ACC112 (cell line): ENCODE data around the gene SHROOM3.

Experiments used
- H2AFZ ChIP-seq: fragments of 200-600 bp; sonication (generic); one replicate; pipeline ENCODE4 v1.6.0; 2017; ENCODE audit warnings: antibody characterized with exemption, low read length; ENCODE audit not compliant: unreplicated experiment
- H3K27ac ChIP-seq: fragments of 200-600 bp; sonication (generic); 2 replicates; pipeline ENCODE4 v1.5.1; 2014; ENCODE audit warnings: low read depth, mild to moderate bottlenecking, antibody characterized with exemption, low read length, moderate library complexity
- H3K27me3 ChIP-seq: fragments of 200-600 bp; sonication (generic); 2 replicates; pipeline ENCODE4 v1.6.1; 2014; ENCODE audit warnings: mild to moderate bottlenecking, antibody characterized with exemption, low read length, moderate library complexity, mixed read lengths; ENCODE audit not compliant: insufficient read depth
- H3K36me3 ChIP-seq: fragments of 200-600 bp; sonication (generic); 2 replicates; pipeline ENCODE4 v1.6.1; 2016; ENCODE audit warnings: mild to moderate bottlenecking, antibody characterized with exemption, low read length, moderate library complexity, mixed read lengths; ENCODE audit not compliant: insufficient read depth
- H3K4me1 ChIP-seq: fragments of 200-600 bp; sonication (generic); one replicate; pipeline ENCODE4 v1.6.1; 2016; ENCODE audit warnings: low read length, mixed read lengths; ENCODE audit not compliant: insufficient read depth, unreplicated experiment, control insufficient read depth
- H3K4me3 ChIP-seq: fragments of 200-600 bp; sonication (generic); 2 replicates; pipeline ENCODE4 v1.5.1; 2014; ENCODE audit warnings: mild to moderate bottlenecking, low read depth, low read length
- H3K79me2 ChIP-seq: fragments of 200-600 bp; sonication (generic); one replicate; pipeline ENCODE4 v1.6.0; 2016; ENCODE audit warnings: low read length; ENCODE audit not compliant: control insufficient read depth, unreplicated experiment, insufficient read depth

SHROOM3 gene

DNA sequence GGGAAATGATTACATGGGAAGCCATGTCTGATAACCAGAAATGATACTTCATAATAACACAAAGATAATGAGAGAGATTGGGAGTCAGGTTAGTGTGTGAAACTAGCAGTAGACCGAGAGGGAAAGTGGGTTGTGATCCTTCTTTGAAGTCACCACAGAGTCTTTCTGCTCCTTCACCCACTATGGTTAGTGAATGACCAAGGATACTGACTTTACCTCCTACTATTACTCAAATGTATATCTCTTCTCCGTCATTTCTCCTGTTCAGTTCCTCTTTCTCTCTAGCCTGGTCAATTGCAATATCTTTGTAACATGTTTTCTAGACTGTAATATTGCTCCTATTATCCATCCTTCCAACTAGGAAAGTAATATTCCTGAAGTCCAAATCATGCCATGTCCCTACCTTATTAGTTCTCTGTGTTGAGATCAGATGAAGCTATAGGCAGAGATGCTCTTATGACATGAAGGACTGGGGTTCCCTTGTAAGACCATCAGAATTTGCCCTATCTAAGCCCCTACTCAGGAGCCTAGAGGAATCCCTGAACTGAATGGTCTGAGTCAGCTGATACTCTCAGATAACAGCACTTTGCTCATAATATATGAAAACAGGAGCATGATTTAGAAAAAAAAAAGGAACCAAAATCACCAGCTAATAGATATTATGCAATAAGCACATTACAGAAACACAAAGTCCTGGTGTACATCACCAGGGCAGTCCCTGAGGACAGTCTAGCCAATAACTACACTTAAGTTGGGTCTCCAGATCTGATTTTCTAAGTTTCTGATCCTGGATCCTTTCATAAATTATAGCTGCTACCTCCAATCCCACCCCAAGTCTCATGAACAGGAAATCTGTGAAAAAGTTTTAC lies 81.2 kb downstream of the SHROOM3 start:
- Histone ChIP-seq H3K79me2 (no peaks in the 10 kb centered on the region), H3K36me3 (no peaks in the 10 kb centered on the region), H3K27me3 (no peaks in the 10 kb centered on the region), H3K4me1 (no peaks in the 10 kb centered on the region), H3K4me3 (no peak overlapping the region), H3K27ac (no peak overlapping the region), H2AFZ (no peak overlapping the region)

DNA sequence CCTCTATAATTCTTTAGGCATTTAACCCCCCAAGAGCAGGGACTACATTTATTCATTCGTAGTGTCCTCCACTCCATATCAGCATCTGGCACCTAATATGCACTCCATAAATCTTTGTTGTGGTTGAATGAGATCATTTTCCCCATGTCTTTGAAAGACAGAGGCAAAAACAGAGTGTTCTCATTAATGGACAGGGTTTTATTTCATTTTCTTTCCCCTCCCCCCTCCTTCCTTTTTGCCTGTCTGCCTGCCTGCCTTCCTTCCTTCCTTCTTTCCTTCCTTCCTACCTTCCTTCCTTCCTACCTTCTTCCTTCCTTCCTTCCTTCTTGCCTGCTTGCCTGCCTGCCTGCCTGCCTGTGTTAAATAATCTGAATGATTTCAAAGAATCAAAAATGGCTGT lies 83.2 kb downstream of the SHROOM3 start:
- Histone ChIP-seq H3K36me3 (no peaks in the 10 kb centered on the region), H3K4me1 (no peaks in the 10 kb centered on the region), H3K27ac (no peak overlapping the region), H3K79me2 (no peaks in the 10 kb centered on the region), H3K4me3 (no peak overlapping the region), H2AFZ (no peak overlapping the region), H3K27me3 (no peaks in the 10 kb centered on the region)

DNA sequence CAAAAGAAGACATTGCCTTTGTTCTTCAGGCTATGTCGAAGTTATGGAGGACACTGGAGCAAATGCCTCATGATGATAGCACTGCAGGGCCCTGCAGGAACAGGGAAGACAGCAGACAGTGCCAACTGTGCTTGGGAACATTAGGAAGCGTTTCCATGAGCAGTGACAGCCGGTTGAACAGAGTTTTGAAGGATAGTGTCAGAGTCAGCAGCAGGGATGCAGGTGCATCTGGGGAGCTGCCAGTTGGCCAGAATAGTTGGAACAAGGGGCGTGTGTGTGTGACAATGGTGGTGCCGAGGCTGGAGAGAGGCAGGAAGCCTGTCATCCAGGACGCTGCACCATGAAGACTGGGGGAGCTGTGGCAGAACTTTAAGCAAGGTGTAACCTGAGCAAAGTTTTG lies 88.6 kb downstream of the SHROOM3 start:
- Histone ChIP-seq H3K27ac (no peak overlapping the region), H2AFZ (no peak overlapping the region), H3K4me3 (no peak overlapping the region), H3K4me1 (no peaks in the 10 kb centered on the region), H3K79me2 (no peaks in the 10 kb centered on the region), H3K27me3 (peaks cover 16% of the 10 kb centered on the region), H3K36me3 (no peaks in the 10 kb centered on the region)

DNA sequence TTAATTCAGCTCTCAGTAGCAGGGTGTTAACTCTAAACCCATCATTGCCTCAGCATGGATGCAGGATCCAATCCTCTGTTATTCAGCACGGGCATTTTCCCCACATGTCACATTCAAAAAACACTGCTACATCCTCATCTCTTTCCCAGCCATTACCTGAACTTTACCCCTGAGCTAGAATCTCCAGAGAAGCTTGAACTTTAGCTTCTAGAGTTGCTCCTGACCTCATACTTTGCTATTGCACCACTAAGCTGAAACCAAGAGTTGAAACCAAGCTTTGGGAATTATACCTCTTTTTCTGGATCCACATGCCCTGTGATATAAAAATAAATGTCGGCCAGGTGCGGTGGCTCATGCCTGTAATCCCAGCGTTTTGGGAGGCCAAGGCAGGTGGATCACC lies 90.7 kb downstream of the SHROOM3 start:
- no peaks in the 10 kb centered on the region for H3K4me1 ChIP-seq
- no peak overlapping the region for H3K27ac ChIP-seq
- H3K79me2 ChIP-seq, result no peaks in the 10 kb centered on the region
- H3K36me3 ChIP-seq, result no peaks in the 10 kb centered on the region
- H3K27me3 ChIP-seq, result peaks cover 33% of the 10 kb centered on the region
- H2AFZ ChIP-seq, result no peak overlapping the region
- no peak overlapping the region for H3K4me3 ChIP-seq

DNA sequence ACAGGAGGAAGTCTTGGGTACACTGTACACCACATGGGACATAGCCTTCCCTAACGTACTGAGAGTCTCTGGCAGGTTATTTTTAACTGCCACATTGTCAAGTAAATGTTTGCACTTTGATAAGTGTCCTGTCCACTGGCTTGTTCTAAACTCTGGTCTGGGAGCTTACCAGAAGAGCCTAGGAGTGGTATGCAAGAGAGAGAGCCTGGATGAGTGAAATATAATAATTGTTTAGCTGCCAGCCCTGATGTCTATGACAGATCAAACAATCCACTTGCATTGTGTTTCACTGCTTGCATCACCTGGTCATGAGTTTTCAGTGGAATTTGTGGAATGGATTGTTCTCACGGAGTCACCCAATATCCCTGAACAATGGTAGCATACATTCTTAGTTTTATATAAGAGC lies 91.6 kb downstream of the SHROOM3 start:
- Histone ChIP-seq H3K27me3 (peaks cover 40% of the 10 kb centered on the region), H3K4me3 (no peak overlapping the region), H3K27ac (no peak overlapping the region), H3K79me2 (no peaks in the 10 kb centered on the region), H3K36me3 (no peaks in the 10 kb centered on the region), H3K4me1 (no peaks in the 10 kb centered on the region), H2AFZ (no peak overlapping the region)

DNA sequence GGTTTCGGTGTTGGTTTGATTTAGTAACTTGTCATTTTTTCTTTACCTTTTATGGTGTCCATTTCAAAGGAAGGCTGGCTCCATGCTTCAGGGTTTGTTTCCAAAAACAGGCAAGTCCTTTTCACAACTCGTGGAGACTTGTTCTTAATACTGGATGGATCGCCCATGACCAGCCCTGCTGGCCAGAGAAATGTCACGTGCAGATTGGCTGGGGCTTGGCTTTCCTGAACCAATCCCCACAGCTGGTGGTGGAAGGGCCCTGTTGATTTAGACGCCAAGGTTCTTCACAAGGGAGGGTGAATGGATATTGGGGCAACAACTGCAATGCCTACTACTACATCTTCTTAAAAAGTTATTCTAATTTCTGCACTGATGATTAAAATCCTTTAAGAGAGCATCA lies 92.6 kb downstream of the SHROOM3 start:
- Histone ChIP-seq H2AFZ (no peak overlapping the region), H3K4me1 (no peaks in the 10 kb centered on the region), H3K4me3 (no peak overlapping the region), H3K79me2 (no peaks in the 10 kb centered on the region), H3K27ac (no peak overlapping the region), H3K36me3 (no peaks in the 10 kb centered on the region), H3K27me3 (peaks cover 41% of the 10 kb centered on the region)

DNA sequence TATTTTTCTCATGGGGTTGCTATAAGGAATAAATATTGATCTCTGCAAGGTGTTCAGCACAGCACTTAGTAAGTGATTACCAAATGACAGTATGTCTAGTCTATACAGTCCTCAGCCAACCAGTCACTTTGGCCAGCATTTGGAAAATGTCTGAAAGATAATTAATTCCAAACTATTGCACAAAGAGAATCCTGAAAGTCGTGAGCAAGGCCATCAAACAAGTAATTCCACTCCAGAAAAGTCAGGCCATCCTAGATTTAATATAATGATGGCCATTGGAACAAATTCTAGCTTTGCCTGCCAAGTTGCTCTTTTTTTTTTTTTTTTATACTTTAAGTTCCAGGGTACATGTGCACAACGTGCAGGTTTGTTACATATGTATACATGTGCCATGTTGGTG lies 96.6 kb downstream of the SHROOM3 start:
- Histone ChIP-seq H3K4me1 (no peaks in the 10 kb centered on the region), H2AFZ (no peak overlapping the region), H3K36me3 (no peaks in the 10 kb centered on the region), H3K4me3 (no peak overlapping the region), H3K27me3 (peaks cover 39% of the 10 kb centered on the region), H3K79me2 (no peaks in the 10 kb centered on the region), H3K27ac (no peak overlapping the region)

DNA sequence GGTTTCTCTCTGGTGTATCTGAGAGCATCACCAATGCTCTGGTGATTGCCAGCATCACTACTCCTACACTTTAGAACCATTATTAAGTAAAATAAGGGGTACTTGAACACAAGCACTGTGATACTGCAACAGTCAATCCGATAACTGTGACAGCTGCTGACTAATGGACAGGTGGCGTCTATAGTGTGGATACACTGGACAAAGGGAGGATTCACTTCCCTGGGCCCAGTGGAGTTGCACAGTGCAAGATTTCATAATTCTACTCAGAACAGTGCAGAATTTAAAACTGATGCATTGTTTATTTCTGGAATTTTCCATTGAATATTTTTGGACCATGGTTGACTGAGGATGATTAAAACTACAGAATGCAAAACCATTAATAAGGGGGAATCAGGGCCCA lies 97.8 kb downstream of the SHROOM3 start:
- peaks cover 31% of the 10 kb centered on the region for H3K27me3 ChIP-seq
- no peaks in the 10 kb centered on the region for H3K36me3 ChIP-seq
- H2AFZ ChIP-seq, result no peak overlapping the region
- no peak overlapping the region for H3K4me3 ChIP-seq
- no peaks in the 10 kb centered on the region for H3K79me2 ChIP-seq
- H3K27ac ChIP-seq, result no peak overlapping the region
- H3K4me1 ChIP-seq, result no peaks in the 10 kb centered on the region

DNA sequence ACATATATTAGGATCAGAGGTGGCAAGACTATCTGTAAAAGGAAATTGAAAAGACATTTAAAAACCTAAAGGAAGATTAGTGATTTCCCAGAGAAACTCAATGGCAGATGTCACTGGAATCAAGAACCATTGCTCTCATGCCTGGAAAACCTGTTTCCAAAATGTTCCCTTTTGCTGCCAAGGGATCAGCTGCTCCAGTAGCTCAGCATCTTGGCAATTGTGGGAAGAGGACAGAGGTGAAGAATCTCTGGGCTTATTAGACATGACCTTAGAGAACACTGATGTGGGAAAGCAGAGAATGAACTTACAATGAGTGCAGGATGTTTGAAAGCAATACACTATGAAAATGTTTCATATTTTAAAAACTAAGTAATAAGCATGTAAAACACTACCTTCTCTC lies 98.3 kb downstream of the SHROOM3 start:
- no peak overlapping the region for H2AFZ ChIP-seq
- no peak overlapping the region for H3K4me3 ChIP-seq
- no peaks in the 10 kb centered on the region for H3K4me1 ChIP-seq
- H3K36me3 ChIP-seq, result no peaks in the 10 kb centered on the region
- no peaks in the 10 kb centered on the region for H3K79me2 ChIP-seq
- no peak overlapping the region for H3K27ac ChIP-seq
- H3K27me3 ChIP-seq, result peaks cover 26% of the 10 kb centered on the region

DNA sequence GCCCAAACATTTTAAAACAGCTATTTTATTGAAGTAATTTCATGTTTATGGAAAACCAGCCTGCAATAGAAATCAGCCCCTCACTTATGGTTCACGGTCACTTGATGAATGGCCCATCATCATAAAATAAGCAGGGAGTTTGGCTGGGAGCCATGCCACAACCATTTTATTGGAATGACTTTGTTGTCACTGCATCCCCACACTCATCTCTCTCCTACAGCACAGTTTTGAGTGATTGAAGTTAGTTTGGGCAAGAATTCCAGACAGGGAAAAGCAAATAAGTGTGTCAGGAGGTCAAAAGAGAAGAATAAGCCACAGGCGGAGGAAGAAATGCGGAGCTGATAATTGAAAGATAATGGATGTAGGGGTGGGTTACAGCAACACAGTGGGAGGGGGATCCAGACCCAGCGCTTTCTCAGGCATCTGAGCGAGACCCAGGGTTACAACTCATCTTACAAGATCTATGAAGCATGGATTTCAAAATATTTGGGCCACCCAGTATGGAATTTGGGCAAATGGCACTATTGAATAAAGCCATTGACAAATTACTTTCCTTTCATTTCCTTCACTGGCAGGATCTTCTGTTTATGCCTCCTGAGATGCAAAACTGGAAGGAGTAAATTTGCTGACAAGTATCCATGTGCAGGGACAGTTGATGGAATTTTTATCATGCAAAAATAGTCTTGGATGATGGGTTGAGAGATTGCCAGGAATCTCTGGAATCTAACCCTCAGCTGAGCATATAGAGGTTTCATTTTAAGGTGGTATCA lies 100.8 kb downstream of the SHROOM3 start:
- Histone ChIP-seq H3K4me3 (no peak overlapping the region), H3K27me3 (peaks cover 7% of the 10 kb centered on the region), H2AFZ (no peak overlapping the region), H3K79me2 (no peaks in the 10 kb centered on the region), H3K36me3 (no peaks in the 10 kb centered on the region), H3K27ac (no peak overlapping the region), H3K4me1 (no peaks in the 10 kb centered on the region)

DNA sequence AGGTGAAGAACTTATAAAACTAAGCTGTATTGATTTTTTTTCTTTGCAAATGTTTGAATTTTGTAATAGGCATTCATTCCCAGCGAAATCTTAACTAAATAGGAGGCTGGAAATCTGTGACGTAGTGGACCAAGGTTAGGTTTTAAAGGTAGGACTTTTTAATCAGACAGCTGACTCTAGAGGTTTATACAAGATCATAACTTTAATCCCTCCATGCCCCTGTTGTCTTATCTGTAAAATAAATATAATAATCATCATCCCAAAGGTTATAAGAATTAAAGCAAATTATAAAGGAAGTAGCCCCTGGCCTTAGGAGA lies 101.3 kb downstream of the SHROOM3 start:
- Histone ChIP-seq H2AFZ (no peak overlapping the region), H3K27me3 (peaks cover 3% of the 10 kb centered on the region), H3K79me2 (no peaks in the 10 kb centered on the region), H3K4me3 (no peak overlapping the region), H3K4me1 (no peaks in the 10 kb centered on the region), H3K27ac (no peak overlapping the region), H3K36me3 (no peaks in the 10 kb centered on the region)
